HG03039 (cell line): ENCODE measurements around the gene SPC24.
"Not testable (repeated sequence)": the region's sequence is repeated elsewhere in the genome, so short reads cannot be mapped to it uniquely, and the experiment has no call there.

Experiments
- ATAC-seq: cut with Tn5 transposase; IDR thresholded peaks from one replicate; pipeline ENCODE4 v1.9.1; 2021; ENCODE audit warnings: mild to moderate bottlenecking, moderate library complexity; ENCODE audit not compliant: unreplicated experiment

SPC24 gene

DNA sequence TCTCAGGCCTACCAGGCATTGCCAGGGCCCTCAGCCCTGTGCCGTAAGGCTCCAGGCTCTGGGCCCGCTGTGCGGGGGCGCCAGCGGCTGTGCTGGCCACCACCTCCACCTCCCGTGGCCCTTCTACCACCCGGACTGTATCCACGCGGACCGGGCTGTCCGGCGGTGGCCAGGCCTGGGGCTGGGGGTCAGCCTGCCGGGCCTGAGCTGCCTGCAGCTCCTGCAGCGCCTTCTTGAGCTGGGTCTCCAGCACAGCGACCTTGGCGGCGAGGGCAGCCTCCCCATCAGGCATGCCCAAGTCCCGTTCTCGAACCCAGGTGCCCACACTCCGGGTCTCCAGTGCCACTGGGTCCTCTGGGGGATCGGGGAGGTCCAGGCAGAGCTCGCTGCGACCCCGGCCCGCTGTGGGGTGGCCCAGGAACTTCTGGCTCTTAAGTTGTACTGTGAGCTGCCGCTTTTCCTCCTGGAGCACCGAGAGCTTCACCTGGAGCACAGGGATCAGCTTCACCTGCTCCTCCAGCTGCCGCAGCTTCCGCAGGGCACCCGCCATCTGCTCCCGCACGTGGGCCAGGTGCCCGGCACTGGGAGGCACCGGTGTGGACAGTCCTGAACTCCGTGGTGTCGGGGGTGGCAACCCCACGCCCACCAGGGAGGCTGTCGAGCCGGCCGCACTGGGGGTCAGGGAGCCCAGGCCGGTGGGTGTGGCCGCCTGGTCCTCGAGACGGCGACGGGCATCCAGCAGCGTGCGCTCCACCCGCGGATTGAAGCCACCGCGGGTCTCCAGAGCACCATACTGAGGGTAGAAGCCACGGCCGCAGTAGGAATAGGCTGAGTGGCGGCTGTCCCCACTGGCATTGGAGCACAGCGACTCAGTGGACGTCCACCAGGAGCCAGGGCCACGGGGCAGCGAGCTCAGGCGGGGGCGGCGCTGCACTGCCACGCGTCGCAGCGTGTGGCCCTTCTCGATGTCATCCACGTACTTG is 37.7 kb upstream of the SPC24 start:
- no peak for ATAC-seq

DNA sequence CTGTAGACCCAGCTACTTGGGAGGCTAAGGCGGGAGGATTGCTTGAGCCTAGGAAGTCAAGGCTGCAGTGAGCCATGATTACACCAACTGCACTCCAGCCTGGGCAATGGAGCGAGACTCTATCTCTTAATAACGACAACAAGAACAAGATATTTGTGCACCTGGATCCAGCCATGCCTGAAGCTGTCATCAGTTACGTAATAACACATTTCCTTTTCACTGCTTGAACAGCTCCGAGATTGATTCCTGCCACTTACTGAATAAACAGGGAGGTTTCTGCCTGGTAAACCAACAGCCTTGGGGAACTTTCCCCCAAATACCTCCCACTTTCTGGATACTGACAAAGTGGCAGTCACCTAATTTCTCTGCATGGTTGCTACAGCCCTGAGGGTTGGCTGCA is 36.4 kb upstream of the SPC24 start:
- no peak for ATAC-seq

GRCh38 chr19:11191273-11191755 is 35.7 kb upstream of the SPC24 start:
- no peak for ATAC-seq

- no peak for ATAC-seq
These were observed 34.9 kb upstream of the SPC24 start for GRCh38 chr19:11190501-11190900.

GRCh38 chr19:11187441-11187840 is 31.9 kb upstream of the SPC24 start:
- no peak for ATAC-seq

GRCh38 chr19:11182994-11183393 is 27.4 kb upstream of the SPC24 start:
- no peak for ATAC-seq

- no peak for ATAC-seq
These were observed 25.9 kb upstream of the SPC24 start for GRCh38 chr19:11181488-11181887.

GRCh38 chr19:11180975-11181374 is 25.4 kb upstream of the SPC24 start:
- ATAC-seq = not testable (repeated sequence)

DNA sequence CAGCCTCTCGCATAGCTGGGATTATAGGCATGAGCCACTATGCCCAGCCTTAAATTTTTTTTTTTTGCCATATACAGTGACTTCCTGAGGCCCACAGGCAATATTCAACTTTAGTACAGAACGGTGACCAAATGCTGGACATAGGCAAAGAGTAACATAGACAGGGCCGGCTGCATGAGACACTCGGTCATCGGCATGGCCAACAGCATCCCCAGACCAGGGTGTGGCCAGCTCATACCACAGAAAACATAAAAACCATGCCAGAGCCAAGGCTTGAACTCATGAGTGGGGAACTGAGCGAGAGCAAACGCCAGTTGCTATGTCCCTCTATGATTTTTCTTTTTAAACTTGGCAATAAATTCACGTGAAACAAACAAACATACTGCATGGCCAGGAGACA is 24.8 kb upstream of the SPC24 start:
- ATAC-seq = no peak

DNA sequence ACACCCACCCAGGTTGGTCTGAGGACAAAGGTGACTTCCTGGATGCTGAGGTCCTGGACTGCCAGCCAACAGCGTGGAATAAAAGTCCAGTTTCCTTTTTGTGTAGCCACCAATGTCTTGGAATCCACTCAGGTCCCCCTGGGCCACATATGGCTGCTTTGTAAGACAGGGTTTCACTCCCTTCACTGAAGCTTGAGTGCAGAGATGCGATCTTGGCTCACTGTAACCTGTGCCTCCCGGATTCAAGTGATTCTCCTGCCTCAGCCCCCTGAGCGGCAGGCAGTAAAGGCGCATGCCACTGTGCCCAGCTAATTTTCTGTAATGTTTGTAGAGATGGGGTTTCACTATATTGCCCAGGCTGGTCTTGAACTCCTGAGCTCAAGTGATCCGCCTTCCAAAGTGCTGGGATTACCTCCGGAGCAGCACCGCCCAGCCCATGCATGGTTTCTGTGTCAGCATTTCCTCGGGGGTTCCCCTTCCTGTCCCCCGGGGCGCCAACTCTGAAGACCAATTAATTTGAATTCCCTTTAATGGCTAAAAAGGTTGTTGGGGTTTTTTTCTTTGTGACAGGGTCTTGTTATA is 24.2 kb upstream of the SPC24 start:
- no peak for ATAC-seq

DNA sequence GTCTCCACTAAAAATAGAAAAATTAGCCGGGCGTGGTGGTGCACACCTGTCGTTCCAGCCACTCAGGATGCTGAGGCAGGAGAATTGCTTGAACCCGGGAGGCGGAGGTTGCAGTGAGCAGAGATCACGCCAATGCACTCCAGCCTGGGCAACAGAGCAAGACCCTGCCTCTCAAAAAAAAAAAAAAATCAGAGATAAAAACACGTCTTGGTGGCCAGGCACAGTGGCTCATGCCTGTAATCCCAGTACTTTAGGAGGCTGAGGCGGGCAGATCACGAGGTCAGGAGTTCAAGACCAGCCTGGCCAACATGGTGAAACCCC is 23.5 kb upstream of the SPC24 start:
- not testable (repeated sequence) for ATAC-seq

DNA sequence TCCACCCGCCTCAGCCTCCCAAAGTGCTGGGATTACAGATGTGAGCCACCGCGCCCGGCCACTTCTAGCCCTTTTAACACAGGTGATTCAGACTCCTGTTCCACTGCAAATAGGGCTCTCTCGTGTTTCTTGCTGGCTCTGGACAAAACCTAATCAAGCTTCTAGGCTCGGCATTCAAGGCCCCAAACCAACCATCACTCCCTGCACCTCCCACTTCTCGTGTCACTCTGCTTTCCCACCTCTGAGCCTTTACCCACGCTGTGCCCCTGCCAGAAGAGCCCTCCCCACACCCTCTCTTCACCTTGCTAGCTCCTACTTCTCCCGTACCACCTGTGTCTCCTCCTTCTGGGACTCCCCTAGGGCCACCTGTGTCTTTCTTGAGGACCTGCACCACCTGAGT is 22.0 kb upstream of the SPC24 start:
- ATAC-seq = no peak

- ATAC-seq = no peak
These were observed 21.0 kb upstream of the SPC24 start for GRCh38 chr19:11176466-11177193.

GRCh38 chr19:11175920-11176319 is 20.3 kb upstream of the SPC24 start:
- ATAC-seq = no peak

- no peak for ATAC-seq
These were observed 18.8 kb upstream of the SPC24 start for GRCh38 chr19:11174336-11174735.

DNA sequence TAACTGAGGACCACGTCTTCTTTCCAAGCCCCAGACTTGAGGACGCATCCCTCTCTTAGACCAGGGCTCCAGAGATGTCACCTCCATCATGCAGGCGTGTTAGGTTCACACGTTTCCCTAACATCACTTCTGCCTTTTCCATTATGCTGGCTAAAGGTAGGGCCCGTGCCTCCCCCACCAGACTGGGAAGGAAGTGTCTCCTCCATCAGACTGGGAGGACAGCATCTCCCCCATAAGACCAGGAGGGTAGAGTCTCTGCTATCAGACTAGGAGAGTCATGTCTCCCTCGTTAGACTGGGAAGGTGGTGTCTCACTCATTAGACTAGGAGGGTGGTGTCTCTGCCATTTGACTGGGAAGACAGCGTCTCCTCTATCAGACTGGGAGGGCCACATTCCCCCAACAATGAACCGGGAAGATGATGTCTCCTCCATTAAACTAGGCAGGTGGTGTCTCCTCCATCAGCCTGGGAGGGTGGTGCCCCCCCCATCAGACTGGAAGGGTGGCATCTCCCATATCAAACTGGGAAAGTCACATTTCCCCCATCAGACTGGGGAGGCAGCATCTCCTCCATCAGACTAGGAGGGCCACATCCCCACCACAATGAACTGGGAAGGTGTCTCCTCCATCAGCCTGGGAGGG is 18.1 kb upstream of the SPC24 start:
- no peak for ATAC-seq

DNA sequence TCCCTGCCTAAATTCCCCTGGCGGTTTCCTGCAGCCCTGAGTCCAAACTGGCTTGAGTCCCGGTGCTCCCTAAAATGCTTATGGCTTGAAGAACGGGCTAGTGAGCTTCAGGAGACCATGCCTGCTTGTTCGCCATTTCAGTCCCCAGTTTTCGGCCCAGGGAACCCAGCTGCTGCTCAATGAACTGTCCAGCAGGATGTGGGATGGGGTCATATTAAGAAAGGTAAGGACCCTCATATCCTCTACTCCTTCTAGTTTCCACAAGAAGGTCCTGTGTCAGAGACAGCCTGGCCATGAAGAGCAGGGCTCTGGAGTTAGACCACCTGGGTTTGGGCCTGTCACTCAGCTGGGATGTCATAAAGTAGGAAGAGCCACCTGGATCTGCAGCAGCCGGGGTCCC is 17.0 kb upstream of the SPC24 start:
- ATAC-seq = no peak

DNA sequence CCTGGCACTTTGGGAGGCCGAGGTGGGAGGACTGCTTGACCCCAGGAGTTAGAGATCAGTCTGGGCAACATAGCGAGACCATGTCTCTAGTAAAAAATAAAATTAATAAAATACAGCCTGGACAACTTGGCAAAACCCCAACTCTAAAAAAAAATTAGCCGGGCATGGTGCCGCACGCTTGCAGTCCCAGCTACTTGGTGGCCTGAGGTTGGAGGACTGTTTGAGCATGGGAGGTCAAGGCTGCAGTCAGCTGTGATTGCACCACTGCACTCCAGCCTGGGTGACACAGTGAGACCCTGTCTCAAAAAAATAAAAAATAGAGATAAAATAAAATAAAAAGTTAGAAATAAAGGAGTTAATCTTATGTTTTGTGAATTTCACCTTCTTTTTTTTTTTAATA is 15.6 kb upstream of the SPC24 start:
- no peak for ATAC-seq

GRCh38 chr19:11169896-11170678 is 14.5 kb upstream of the SPC24 start:
- ATAC-seq = no peak

- ATAC-seq = no peak
These were observed 13.0 kb upstream of the SPC24 start for GRCh38 chr19:11168568-11168967.
